GM23248 (cell line): ENCODE measurements around the gene DCLK2. TPM values are rescaled to one million over a fixed set of nuclear protein-coding genes. Genes with fewer than 3 reads are reported as not detected.
A peak's percentile ranks its signal among the peaks of the same experiment; 100 is the strongest.

Source experiments
- DNase-seq: peaks from one replicate; pipeline ENCODE4 v3.0.0-alpha.2; 2015
- H2AFZ ChIP-seq: fragments of 200-600 bp; sonication (generic); 2 replicates; pipeline ENCODE4 v1.6.1; 2016; ENCODE audit warnings: antibody characterized with exemption
- H3F3A ChIP-seq: fragments of 200-600 bp; sonication (generic); 2 replicates; pipeline ENCODE4 v1.6.1; 2016; ENCODE audit warnings: mild to moderate bottlenecking, antibody characterized with exemption, mixed run types; ENCODE audit not compliant: insufficient read depth
- H3K27ac ChIP-seq: fragments of 200-600 bp; sonication (generic); 2 replicates; pipeline ENCODE4 v1.5.1; 2016; ENCODE audit warnings: mild to moderate bottlenecking
- H3K27me3 ChIP-seq: fragments of 200-600 bp; sonication (generic); replicated peaks from 2 replicates; pipeline ENCODE4 v1.6.1; 2016; ENCODE audit warnings: mild to moderate bottlenecking; ENCODE audit not compliant: insufficient read depth
- H3K36me3 ChIP-seq: fragments of 200-600 bp; sonication (generic); 2 replicates; pipeline ENCODE4 v1.6.1; 2016; ENCODE audit warnings: low read depth, mild to moderate bottlenecking
- H3K4me1 ChIP-seq: fragments of 200-600 bp; sonication (generic); 2 replicates; pipeline ENCODE4 v1.6.1; 2016; ENCODE audit warnings: mild to moderate bottlenecking; ENCODE audit not compliant: insufficient read depth
- H3K4me2 ChIP-seq: fragments of 200-600 bp; sonication (generic); one replicate; pipeline ENCODE4 v1.6.1; 2016; ENCODE audit warnings: mild to moderate bottlenecking; ENCODE audit not compliant: unreplicated experiment
- H3K4me3 ChIP-seq: fragments of 200-600 bp; sonication (generic); 2 replicates; pipeline ENCODE4 v1.5.1; 2016; ENCODE audit warnings: mild to moderate bottlenecking
- H3K79me2 ChIP-seq: fragments of 200-600 bp; sonication (generic); 2 replicates; pipeline ENCODE4 v1.6.1; 2016; ENCODE audit warnings: mild to moderate bottlenecking; ENCODE audit not compliant: insufficient read depth
- H3K9ac ChIP-seq: fragments of 200-600 bp; sonication (generic); 2 replicates; pipeline ENCODE4 v1.6.1; 2016; ENCODE audit warnings: mild to moderate bottlenecking
- H3K9me2 ChIP-seq: fragments of 200-600 bp; sonication (generic); 2 replicates; pipeline ENCODE4 v1.6.1; 2016; ENCODE audit warnings: mixed run types, mild to moderate bottlenecking, moderate library complexity; ENCODE audit not compliant: insufficient read depth
- H3K9me3 ChIP-seq: fragments of 200-600 bp; sonication (generic); one replicate; pipeline ENCODE4 v1.6.1; 2017; ENCODE audit warnings: low read depth
- H4K20me1 ChIP-seq: fragments of 200-600 bp; sonication (generic); 2 replicates; pipeline ENCODE4 v1.6.0; 2016; ENCODE audit not compliant: insufficient read depth
- EZH2 ChIP-seq: fragments of 200-600 bp; sonication (generic); IDR thresholded peaks from 2 replicates; pipeline ENCODE4 v1.6.1; 2018; ENCODE audit warnings: antibody characterized with exemption, mild to moderate bottlenecking; ENCODE audit not compliant: insufficient read depth, poor library complexity, severe bottlenecking
- EZH2phosphoT487 ChIP-seq: fragments of 200-600 bp; sonication (generic); IDR thresholded peaks from 2 replicates; pipeline ENCODE4 v1.6.1; 2018; ENCODE audit warnings: antibody characterized with exemption, moderate library complexity, mild to moderate bottlenecking, low read depth; ENCODE audit not compliant: insufficient read depth
- WGBS, 2 experiments: methylation state at CpG; one replicate each; pipeline ENCODE4 v1.1.6; 2015 to 2017; ENCODE audit warnings: low lambda C conversion rate in 2 of 2, low coverage in 1 of 2; ENCODE audit errors: missing lambda C conversion rate in 2 of 2; 5-methylcytosine and 5-hydroxymethylcytosine counted together
- in situ Hi-C: fragments of 300-500 bp; cut with MboI; formaldehyde crosslinking; loops from 2 replicates; pipeline ENCODE4 v1.15.0; 2020
- polyA plus RNA-seq: library from polyadenylated mRNA; unstranded; fragments of >200 nt; fragmentation: Nextera tagmentation; extraction: Ambion mirVana; gene quantifications from 2 replicates; pipeline ENCODE4 v1.2.1, GENCODE V29; 2016
- total RNA-seq: library from RNA; depleted of rRNA; stranded (reverse); fragments of >200 nt; shearing (Covaris generic); gene quantifications from 2 replicates; pipeline ENCODE4 v1.2.3, GENCODE V29; 2014

Gene DCLK2
- total and polyA plus RNA-seq, 2 experiments from 2014 or later, result 1.3 to 2.9 TPM

- DNase-seq, result no peak
- Histone ChIP-seq H3K9ac (no peak overlapping the region), H3K9me3 (no peaks in the 10 kb centered on the region), H3K4me1 (peaks cover 31% of the 10 kb centered on the region), H2AFZ (no peak overlapping the region), H3F3A (peaks cover 22% of the 10 kb centered on the region), H3K4me2 (no peak overlapping the region), H3K4me3 (no peak overlapping the region), H3K27me3 (no peaks in the 10 kb centered on the region), H4K20me1 (no peaks in the 10 kb centered on the region), H3K27ac (no peak overlapping the region), H3K79me2 (no peaks in the 10 kb centered on the region), H3K36me3 (no peaks in the 10 kb centered on the region), H3K9me2 (no peaks in the 10 kb centered on the region; the same call in 1 of the 2 replicates)
- in situ Hi-C loops, result loop anchor here (10.0 kb wide), 1 partner anchor 208 kb away; no protein-coding TSS in a partner anchor
- TF ChIP-seq EZH2phosphoT487, result no peak
- no peak for TF ChIP-seq EZH2
- 95 to 100% methylated on average over 2 of the region's 2 CpGs for WGBS, 2 experiments
These were observed 134.7 kb downstream of the DCLK2 start for GRCh38 chr4:150212927-150213326.

GRCh38 chr4:150215601-150216000 lies 137.4 kb downstream of the DCLK2 start:
- H3K4me3 ChIP-seq, result no peak overlapping the region
- H3K4me2 ChIP-seq, result no peak overlapping the region
- H3K9me2 ChIP-seq, result no peaks in the 10 kb centered on the region; the same call in 1 of the 2 replicates
- H2AFZ ChIP-seq, result no peak overlapping the region
- H3F3A ChIP-seq, result peaks cover 26% of the 10 kb centered on the region
- in situ Hi-C loops, result loop anchor here (10.0 kb wide), 1 partner anchor 211 kb away; no protein-coding TSS in a partner anchor
- TF ChIP-seq EZH2, result no peak
- no peak for TF ChIP-seq EZH2phosphoT487
- H3K36me3 ChIP-seq, result no peaks in the 10 kb centered on the region
- no peak for DNase-seq
- H3K9ac ChIP-seq, result no peak overlapping the region
- H4K20me1 ChIP-seq, result no peaks in the 10 kb centered on the region
- no peak overlapping the region for H3K27ac ChIP-seq
- WGBS, 2 experiments, result 94 to 99% methylated on average over 3 of the region's 3 CpGs
- no peaks in the 10 kb centered on the region for H3K27me3 ChIP-seq
- H3K4me1 ChIP-seq, result peaks cover 41% of the 10 kb centered on the region
- H3K79me2 ChIP-seq, result no peaks in the 10 kb centered on the region
- H3K9me3 ChIP-seq, result no peaks in the 10 kb centered on the region

GRCh38 chr4:150216726-150217125 lies 138.5 kb downstream of the DCLK2 start:
- TF ChIP-seq EZH2, result no peak
- TF ChIP-seq EZH2phosphoT487, result no peak
- 72 to 75% methylated on average over 5 of the region's 5 CpGs for WGBS, 2 experiments
- H3K79me2 ChIP-seq, result no peaks in the 10 kb centered on the region
- H3K4me1 ChIP-seq, result peaks cover 35% of the 10 kb centered on the region
- no peak overlapping the region for H3K4me2 ChIP-seq
- no peak for DNase-seq
- H3K9ac ChIP-seq, result no peak overlapping the region
- no peak overlapping the region for H2AFZ ChIP-seq
- no peak overlapping the region for H3K4me3 ChIP-seq
- in situ Hi-C loops, result loop anchor here (10.0 kb wide), 1 partner anchor 212 kb away; no protein-coding TSS in a partner anchor
- H3F3A ChIP-seq, result peaks cover 24% of the 10 kb centered on the region
- H3K27ac ChIP-seq, result 0 out of 2 replicates have a peak overlapping the region, but pooled peaks have one; percentile 6
- no peaks in the 10 kb centered on the region; the same call in 1 of the 2 replicates for H3K9me2 ChIP-seq
- no peaks in the 10 kb centered on the region for H3K27me3 ChIP-seq
- H3K9me3 ChIP-seq, result no peaks in the 10 kb centered on the region
- no peaks in the 10 kb centered on the region for H4K20me1 ChIP-seq
- H3K36me3 ChIP-seq, result no peaks in the 10 kb centered on the region

GRCh38 chr4:150217192-150217591 lies 138.9 kb downstream of the DCLK2 start:
- Histone ChIP-seq H3K36me3 (no peaks in the 10 kb centered on the region), H3F3A (peaks cover 19% of the 10 kb centered on the region), H4K20me1 (no peaks in the 10 kb centered on the region), H3K9me2 (no peaks in the 10 kb centered on the region; the same call in 1 of the 2 replicates), H2AFZ (peak overlapping the region; percentile 51), H3K4me3 (no peak overlapping the region), H3K27ac (0 out of 2 replicates have a peak overlapping the region, but pooled peaks have one; percentile 6), H3K9me3 (no peaks in the 10 kb centered on the region), H3K9ac (0 out of 2 replicates have a peak overlapping the region, but pooled peaks have one; percentile 12), H3K4me2 (no peak overlapping the region), H3K27me3 (no peaks in the 10 kb centered on the region), H3K79me2 (no peaks in the 10 kb centered on the region), H3K4me1 (peaks cover 31% of the 10 kb centered on the region)
- WGBS, 2 experiments, result 7 to 11% methylated on average over 3 of the region's 3 CpGs
- TF ChIP-seq EZH2, result no peak
- no peak for TF ChIP-seq EZH2phosphoT487
- DNase-seq, result peak; percentile 89
- in situ Hi-C loops, result loop anchor here (10.0 kb wide), 1 partner anchor 212 kb away; no protein-coding TSS in a partner anchor
